Inferior parietal cortex (tissue), 1 donor: ENCODE measurements around the gene SLC38A10.
A peak's percentile ranks its signal among the peaks of the same experiment; 100 is the strongest.
"Not testable (repeated sequence)": the region's sequence is repeated elsewhere in the genome, so short reads cannot be mapped to it uniquely, and the experiment has no call there.

Experiments
- DNase-seq: peaks from one replicate; pipeline ENCODE4 v3.0.0-alpha.2; 2016; ENCODE audit errors: extremely low spot score

Gene SLC38A10

DNA sequence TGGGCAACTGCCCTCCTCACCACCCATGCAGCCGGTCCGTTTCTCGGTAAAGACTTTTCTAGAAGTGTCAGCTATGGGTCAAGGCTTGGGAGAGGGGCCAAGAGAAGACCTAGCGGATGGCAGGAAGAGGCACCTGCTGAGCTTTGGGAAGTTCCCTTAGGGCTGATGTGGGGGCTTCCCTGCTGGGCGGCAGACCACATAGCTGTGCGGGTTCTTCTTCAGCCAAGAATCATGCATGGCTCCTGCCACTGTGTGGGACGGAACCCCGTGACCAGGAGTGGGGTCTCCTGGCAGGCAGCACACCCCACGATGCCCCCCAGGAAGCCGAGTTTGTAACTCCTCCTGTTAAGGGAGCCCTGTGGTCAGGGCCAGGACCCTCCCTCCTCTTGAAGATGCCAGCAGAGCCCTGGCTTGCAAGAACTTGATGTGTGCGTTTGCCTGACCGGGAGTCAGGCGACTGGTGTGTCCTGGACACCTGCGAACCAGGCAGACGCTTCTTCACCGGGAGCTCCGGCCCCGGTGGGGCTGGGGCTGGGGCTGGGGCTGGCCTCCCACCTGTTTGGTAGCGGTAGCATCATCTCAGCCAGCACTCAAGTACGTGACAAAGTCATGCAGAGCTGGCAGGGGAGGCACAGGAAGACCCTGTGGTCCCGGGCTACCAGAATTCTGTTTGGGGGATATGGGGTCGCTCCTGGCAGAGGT, 17.7 kb upstream of the SLC38A10 start:
- no peak for DNase-seq

DNA sequence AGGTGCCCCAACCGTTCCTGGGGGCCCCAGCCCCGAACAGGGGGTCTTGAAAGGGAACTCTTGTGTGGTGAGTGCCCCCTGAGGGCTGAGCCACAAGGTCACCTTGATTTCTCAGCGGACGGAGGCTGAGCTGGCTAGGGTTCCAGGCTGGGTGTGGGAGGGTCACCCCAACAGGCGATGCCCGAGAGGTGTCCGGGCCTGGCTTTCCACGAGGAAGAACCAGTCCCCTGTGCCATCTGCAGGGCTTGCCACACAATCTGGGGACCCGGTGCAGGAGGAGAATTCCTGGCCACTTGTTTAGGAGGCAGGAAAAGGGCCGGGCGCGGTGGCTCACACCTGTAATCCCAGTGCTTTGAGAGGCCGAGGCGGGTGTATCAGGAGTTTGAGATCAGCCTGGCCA, 16.8 kb upstream of the SLC38A10 start:
- no peak for DNase-seq

DNA sequence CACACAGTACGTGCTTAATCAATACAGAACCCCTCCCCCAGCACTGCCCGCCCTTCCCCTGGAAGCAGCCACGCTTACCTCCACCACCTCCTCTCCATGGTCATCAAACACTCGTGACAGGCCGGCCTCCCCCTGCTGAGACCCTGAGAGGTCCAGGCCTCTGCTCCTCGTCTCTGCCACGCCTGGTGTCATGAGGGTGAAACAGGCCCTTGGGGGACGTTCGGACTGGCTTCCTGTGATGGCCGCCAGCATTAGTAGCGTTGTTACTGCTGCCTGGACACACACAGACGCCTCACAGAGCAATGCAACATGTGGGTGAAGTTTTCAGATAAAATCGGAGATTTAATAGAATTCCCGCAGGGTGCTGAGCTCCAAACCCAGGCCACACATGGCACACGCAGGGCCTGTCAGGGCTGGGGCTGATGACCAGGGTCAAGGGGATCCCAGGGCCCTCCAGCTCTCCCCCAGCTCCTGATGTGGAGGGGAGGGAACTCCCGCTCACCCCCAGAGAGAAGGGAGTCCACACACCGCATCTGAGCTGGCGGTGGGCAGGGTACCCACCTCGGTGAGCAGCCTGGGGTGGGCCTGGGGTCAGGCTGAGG, 15.9 kb upstream of the SLC38A10 start:
- DNase-seq, result no peak

DNA sequence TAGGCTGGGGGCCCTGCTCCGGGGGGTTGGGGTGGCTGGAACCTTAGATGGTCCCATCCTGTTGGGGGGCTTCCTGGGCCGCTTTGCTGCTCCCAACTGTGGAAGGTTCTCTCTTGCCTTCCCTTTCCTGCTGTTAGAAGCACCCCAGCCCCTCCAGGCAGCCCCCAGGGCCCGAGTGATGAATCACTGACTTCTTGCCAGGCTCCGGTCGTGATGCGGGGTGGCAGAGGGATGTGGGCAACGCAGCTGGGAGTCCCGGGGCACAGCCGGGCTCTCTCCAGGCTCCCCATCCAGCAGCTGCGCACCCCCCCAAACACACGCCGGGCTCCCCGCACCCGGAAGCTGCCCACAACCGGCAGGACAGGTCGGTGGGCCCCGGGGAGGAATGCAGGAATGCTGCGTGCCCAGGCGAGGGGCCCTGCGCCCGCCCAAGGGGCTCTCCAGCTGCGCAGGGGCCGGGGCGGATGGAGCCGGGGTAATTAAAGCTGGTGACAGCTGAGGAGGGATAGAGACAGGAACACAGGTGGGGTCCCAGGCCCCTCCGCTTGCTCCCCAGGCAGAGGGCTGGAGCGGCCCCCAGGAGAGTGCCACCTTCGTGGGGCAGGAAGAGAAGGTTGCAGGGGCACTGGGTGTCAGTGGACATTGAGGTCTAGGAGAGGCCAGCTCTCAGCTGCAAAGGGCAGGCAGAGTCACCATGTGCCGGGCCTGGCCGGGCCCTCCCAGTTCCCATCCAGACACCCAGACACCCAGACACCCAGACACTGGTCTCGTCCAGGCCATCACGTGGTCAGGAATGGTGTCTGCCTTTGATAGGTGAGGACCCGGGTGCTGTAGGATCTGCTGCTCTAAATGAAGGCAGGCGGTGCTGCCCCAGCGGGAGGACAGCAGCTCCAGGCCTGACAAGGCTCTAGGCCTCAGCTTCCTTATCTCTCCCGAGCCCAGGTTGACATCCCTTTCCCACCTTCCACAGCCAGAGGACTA, 15.0 kb upstream of the SLC38A10 start:
- no peak for DNase-seq

DNA sequence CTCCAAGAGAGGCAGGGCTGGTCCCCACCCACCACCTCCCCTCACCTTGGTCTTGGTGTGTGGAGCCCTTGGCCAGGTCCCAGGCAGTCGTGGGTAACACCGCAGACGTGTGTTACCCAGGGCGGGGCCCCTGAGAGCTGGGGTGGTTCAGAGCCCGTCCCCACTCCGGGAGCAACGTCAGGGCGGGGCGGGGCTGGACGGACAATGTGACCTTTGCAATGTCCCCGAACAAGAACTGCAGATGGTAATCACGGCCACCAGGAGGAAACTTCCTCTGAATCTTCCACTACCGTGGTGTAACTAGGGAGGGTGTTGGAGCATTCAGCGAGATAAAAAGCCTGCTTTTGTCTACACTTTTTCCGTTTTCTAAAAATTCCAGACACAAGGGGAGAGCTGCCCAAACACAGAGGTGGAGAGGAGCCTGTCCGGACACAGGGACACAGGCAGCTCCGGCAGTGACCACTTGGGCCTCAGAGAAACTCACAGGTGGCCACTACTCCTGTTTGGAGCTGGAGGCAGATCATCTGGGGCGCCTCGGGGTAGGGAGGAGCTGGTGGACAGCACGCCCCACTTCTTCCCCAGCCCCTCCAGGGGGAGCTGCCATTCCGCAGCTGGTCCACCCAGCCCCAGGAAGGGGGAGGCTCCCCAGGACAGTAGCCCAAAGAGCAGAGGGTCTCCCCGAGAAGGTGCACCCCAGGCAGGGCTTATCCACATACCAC, 14.2 kb upstream of the SLC38A10 start:
- DNase-seq, result peak; percentile 53

DNA sequence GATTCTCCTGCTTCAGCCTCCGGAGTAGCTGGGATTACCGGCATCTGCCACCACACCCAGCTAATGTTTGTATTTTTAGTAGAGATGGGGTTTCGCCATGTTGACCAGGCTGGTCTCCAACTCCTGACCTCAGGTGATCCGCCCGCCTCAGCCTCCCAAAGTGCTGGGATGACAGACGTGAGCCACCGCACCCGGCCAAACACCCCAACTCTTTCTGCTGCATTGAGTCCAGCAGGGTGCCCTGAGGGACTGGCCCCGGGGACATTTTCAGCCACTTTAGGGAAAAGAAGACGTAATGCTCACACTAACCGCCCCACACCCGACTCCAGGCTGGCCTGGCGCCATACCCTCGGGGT, 13.7 kb upstream of the SLC38A10 start:
- not testable (repeated sequence) for DNase-seq

DNA sequence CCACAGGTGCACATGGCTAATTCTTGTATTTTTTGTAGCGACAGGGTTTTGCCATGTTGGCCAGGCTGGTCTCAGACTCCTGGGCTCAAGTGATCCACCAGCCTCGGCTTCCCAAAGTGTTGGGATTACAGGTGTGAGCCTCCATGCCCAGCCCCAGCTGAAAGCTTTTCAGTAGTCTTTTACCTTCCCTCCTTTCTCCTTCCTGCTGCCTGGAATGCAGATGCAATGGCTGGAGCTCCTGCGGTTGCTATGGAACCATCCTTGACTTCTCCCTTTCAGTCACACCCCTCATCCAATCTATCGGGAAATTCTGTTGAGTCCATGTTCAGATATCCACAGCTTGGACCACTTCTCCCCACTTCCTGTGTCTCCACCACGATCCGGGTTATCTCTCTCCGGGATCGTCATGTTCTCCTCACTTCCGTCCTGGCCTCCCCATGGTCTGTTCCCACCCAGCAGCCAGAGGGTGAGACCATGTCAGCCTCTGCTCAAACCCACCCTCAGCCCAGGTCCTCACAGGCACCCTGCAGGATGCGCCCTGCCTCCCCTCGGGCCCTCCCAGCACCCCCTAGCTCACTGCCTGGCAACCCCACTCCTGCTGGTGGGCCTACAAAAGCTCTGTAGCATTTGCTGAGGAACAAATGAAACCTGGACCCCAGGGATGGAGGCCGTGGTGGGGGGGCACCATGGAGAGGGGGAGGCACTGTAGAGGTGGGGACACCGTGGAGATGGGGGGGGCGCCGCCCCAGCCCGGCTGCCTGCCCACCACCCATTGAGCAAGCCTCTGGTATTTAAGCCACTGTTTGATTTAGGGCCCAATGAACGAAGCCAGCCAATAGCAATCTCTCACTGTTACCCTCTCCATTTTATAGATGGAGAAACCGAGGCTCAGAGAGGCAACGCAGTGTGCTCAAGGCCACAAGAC, 12.8 kb upstream of the SLC38A10 start:
- no peak for DNase-seq

DNA sequence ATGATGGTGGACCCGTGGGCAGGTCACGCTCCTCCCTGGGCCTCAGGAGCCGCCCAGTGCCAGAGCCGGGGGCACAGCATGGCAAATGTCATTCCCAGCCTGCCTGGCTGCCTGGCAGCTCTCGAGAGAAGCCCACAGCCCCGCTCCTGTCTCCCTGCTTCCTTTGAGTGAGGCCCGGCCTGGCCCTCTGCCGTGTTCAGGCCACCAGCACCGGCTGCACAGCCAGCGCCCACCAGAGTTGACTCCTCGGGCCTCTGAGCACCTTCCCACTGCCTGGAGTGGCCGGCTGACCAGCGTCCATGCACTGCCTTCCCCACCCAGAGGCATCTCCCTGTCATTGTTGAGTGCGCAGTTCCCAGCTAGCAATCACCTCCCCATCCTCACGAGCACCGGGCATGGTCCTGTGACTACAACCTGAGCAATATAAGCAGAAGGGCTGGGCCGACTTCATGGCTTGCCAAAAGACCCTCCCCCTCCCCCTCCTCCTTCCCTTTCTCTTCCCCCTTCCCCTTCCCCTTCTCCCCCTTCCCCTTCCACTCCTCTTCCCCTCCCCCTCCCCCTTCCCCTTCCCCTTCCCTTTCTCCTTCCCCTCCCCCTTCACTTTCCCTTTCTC, 11.9 kb upstream of the SLC38A10 start:
- DNase-seq, result no peak

DNA sequence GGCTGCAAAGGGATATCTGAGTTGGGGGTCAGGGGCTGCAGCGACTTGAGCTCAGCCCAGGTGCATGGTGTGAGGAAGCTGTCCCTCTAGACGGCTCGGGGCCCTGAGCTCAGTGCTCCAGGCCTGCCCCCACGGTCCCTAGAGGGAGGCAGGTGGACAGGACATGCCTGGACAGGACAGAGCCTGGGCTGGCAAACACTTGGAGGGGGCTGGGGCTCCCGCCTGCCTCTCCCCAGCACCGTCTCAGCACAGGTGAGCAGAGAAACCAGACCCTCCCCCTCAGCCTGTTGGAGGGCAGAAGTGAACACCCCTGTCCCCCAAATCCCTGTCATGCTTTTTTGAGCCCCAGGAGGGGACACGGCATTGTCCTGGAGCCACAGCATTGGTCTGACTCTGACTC, 11.4 kb upstream of the SLC38A10 start:
- DNase-seq, result no peak

DNA sequence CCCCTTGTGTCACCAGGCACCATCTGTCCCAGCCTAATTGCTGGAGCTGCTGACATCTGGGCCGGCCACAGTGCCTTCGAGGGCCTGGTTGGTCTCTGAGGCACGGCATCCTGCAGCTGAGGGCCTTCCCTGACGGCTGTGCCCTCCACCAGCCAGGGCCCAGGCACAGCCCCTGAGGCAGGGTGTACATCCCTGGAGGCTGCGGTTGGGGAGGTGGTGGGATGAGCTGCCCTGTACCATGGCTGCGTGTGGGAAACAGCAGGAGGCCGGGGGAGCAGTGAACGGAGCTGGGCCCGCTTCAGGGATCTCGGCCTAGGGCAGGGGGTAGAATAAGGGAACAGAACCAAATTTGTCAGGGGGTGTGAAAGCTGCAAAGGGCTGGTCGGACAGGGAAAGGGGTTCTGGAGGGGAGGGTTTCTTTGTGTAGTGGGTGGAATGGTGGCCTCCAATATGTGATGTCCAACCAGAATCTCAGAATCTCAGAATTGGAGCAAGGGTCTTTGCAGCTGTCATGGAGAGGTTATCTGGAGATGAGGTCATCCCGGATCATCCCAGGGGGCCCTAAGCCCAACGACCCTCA, 10.0 kb upstream of the SLC38A10 start:
- no peak for DNase-seq

DNA sequence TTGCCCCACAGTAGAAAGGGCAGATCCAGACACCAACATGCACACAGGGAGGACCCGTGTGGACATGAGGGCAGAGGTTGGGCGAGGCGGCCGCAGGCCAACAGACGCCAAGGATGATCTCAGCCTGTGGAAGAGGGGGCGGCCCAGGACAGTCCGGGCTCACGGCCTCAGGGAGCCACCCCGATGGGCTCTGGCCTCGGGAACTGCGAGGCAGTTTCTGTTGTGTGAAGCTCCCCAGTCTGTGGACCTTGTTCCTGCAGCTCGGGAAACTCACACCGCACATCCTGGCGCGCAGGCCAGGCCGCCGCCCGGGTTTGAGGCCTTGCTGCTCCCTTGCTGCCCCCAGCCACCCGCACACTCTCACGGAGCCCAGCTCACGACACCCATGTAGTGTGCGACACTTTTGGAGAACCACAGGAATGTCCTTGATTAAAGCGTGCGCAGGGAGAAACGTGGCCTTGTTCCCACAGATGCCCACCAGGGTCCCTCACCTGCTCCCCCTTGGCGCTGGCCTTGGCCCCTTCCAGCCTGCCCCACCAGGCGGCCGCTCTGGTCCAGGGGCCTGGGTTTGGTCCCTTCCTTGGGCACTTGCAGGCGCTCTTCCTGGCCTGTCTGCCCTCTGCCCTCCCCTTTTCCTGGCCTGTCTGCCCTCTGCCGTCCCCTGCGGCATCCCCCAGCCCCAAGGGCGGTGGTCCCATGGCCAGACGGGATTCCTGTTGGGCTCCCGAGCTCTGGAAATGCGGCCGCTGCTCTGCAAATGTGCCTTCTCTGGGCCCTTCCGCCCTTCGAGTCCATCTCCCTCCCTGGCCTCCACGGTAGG, 9.3 kb upstream of the SLC38A10 start:
- DNase-seq, result no peak

DNA sequence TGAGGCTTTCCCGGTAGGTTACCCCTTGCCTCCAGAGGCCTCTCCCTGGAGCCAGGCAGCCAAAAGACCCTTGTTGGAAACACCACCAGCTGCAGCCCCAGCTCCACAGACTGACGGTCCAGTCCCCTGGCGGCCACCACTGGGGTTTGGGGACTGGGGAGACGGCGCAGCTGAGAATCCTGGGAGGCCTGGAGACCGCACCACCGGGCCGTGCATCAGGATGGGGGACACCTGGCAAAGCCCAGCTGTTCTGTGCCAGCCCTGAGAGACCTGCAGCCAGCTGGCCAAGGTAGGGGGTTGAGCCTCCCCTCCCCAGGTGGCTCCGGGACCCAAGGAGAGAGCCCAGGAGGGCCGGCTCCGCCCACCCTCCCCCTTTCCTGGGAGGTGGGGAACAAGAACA, 8.3 kb upstream of the SLC38A10 start:
- DNase-seq, result no peak

DNA sequence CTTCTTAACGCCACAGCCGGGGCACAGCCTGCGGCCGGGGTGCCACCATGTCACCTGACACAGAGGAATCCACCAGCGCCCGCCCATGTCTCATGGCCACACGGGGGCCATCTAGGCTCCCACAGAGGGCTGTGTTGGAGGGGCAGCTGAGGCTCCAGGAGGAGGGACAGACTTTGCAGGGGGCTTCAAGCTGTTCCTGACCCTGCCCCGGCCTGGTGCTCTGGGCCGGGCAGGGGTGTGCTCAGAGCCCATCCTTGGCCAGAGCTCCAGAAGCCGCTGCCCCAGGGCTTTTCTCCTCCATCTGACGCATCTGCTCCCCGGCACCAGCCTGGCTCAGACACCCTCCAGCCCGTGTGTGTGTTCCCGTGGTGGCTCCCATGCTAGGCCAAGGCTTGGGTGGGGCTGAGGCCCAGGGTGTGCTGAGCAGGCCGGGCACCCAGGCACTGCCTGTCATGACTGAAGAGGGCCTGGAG, 7.8 kb upstream of the SLC38A10 start:
- DNase-seq, result no peak

DNA sequence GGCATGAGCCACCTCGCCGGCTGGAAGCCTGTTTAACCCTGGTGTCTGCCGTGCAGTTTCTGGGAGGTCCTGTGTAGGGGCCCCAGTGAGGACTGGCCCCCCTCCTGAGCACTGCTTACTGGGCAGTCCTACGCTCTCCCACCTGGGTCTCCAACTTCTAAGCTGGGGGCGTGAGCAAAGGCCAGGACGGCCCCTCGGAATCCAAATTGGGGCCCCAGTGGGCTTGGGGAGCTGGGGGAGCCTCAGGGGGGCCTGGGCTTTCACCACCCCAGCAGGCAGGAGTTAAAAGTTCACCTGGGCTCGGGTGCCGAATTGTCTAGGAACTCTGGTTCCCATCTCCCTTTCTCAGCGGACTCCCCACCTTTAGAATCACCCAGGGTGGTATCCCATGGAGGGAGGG, 7.2 kb upstream of the SLC38A10 start:
- DNase-seq, result no peak

DNA sequence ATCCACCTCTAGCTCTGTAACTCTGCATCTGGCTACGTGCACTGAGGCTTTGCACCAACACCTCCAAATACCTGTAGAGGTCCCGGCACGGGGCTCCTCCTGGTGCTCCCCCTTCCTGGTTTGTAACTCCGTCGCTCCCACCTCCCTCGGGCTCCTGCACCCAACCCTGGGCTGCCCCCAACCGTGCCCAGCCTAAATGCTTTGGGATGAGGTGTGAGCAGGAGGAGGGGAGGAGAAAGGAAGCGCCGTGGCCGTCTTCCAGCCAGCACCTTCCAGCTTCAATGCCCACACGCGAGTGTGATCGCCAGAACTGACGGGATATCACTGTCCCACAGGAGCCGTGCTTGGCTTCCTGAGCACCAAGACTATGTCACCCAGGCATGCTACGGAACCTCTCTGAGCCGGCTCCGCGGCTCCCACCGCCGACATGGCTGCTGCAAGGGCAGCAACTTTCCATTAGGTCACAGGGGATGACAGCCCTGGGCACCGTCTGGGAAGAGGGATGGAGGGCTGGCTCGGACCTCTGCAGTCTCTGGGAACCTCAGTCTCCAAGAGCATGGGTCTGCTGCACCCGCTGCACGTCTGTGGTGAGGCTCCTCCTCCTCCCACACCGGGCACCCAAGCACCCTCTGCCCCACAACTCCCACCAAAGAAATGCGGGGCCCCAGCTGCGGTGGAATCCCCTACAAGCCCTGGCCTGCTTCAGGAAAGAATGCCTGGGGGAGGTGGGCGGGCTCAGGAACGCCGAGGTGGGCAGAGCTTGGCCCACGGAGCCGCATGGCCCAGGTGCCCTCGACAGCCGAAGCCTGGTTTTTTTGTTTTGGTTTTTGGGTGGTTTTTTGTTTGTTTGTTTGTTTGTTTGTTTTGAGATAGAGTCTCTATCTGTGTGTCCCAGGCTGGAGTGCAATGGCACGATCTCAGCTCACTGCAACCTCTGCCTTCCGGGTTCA, 6.4 kb upstream of the SLC38A10 start:
- DNase-seq, result no peak

DNA sequence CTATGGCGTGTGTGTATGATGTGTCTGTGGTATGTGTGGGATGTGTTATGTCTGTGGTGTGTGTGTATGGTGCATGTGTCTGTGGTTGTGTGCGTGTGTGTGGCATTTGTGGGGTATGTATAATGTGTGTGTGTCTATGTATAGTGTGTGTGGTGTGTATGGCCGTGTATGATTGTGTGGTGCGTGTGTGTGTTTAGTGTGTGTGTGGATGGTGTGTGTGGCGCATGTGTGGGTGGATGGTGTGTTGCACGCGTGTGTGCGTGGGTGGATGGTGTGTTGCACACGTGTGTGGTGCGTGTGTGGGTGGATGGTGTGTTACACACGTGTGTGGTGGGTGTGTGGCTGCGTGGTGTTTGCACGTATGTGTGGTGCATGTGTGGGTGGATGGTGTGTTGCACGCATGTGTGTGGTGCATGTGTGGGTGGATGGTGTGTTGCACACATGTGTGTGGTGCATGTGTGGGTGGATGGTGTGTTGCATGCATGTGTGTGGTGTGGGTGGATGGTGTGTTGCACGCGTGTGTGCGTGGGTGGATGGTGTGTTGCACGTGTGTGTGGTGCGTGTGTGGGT, 5.6 kb upstream of the SLC38A10 start:
- no peak for DNase-seq

DNA sequence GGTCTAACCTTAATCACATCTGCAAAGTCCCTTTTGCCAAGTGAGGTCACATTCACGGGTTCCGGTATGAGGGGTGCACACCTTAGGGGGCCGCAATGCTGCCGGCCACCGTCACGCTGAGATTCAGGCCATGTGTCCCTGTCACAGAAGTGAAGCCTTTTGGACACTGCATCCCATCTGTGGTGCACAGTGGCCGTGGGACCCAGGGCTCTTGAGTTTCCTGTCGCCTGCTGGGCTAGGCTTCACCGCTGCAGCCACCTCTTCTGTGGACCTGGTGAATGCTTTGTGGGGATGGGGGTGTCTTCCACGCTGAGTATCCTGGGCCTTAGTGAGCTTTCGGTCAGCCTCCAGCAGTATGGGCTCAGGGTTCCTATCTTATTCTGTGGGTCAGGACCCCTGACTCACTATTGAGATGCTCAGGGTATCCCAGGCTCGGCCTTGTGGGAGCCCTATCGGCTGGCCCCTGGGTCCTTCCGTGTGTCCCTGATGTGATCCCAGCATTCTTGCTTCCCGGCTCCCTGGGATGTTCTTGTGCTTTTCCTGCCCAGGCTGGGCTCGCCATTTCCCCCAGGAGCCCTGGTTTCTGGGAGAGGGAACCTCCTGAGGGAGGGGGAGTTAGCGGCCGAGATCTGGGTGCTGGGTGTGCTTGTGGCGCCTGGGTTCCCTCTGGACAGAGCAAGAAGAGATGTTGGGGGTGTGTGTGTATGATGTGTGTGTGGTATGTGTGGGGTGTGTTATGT, 4.9 kb upstream of the SLC38A10 start:
- no peak for DNase-seq
